ENCODE measurements around the gene KIAA1755.

The KIAA1755 gene

DNA sequence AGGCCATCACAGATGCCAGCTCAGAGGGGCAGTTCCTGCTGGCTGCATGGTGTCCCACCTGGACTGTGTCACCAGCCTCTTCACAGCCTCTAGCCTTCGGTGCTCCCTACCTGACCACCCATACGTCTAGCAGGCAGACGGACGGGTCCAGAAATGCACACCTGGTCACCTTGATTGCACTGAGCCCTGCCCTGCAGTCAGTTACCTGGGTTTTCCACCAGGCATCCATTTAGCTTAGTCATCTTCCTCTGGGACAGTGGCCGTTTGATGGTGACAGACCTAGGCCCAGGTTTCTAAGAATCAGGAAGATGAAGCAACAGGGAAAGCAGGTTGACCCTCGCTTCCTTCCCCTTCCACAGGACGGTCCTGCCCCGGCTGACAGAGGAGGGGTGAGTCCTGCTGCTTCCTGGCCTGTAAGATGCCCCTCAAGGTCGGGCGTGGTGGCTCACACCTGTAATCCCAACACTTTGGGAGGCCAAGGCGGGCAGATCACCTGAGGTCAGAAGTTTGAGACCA lies 33.6 kb upstream of the KIAA1755 start:
- H3K9ac ChIP-seq (ENCODE audit: low read length) = no peak overlapping the region
- H3F3A ChIP-seq (ENCODE audit: insufficient read depth) = no peaks in the 10 kb centered on the region
- no peaks in the 10 kb centered on the region for H3K9me2 ChIP-seq (replicated peaks; ENCODE audit: insufficient read depth, low read length)
- no peak overlapping the region for H3K4me2 ChIP-seq (ENCODE audit: low read depth, low read length, poor library complexity, severe bottlenecking)
- H3K9me3 ChIP-seq (ENCODE audit: insufficient read depth, low read length) = no peaks in the 10 kb centered on the region
- no peak overlapping the region for H3K4me3 ChIP-seq (ENCODE audit: insufficient read depth, low read length, poor library complexity, severe bottlenecking)
- TF ChIP-seq, protein P1, sequence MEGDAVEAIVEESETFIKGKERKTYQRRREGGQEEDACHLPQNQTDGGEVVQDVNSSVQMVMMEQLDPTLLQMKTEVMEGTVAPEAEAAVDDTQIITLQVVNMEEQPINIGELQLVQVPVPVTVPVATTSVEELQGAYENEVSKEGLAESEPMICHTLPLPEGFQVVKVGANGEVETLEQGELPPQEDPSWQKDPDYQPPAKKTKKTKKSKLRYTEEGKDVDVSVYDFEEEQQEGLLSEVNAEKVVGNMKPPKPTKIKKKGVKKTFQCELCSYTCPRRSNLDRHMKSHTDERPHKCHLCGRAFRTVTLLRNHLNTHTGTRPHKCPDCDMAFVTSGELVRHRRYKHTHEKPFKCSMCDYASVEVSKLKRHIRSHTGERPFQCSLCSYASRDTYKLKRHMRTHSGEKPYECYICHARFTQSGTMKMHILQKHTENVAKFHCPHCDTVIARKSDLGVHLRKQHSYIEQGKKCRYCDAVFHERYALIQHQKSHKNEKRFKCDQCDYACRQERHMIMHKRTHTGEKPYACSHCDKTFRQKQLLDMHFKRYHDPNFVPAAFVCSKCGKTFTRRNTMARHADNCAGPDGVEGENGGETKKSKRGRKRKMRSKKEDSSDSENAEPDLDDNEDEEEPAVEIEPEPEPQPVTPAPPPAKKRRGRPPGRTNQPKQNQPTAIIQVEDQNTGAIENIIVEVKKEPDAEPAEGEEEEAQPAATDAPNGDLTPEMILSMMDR (IDR thresholded peaks at IDR 0.05; ENCODE audit: insufficient read depth, low read length, poor library complexity, severe bottlenecking) = no peak
- no peak for TF ChIP-seq EZH2phosphoT487 (conservative IDR thresholded peaks at IDR 0.05; ENCODE audit: low read length)
- H3K79me2 ChIP-seq (ENCODE audit: insufficient read depth, low read length) = no peaks in the 10 kb centered on the region
- H3K36me3 ChIP-seq (ENCODE audit: low read length) = no peaks in the 10 kb centered on the region
- no peak overlapping the region for H2AFZ ChIP-seq (ENCODE audit: low read depth, low read length, severe bottlenecking)
- H3K27ac ChIP-seq (ENCODE audit: low read depth, low read length) = no peak overlapping the region
- no peaks in the 10 kb centered on the region for H3K27me3 ChIP-seq (ENCODE audit: low read length)
- no peaks in the 10 kb centered on the region for H4K20me1 ChIP-seq (ENCODE audit: low read depth, low read length)

DNA sequence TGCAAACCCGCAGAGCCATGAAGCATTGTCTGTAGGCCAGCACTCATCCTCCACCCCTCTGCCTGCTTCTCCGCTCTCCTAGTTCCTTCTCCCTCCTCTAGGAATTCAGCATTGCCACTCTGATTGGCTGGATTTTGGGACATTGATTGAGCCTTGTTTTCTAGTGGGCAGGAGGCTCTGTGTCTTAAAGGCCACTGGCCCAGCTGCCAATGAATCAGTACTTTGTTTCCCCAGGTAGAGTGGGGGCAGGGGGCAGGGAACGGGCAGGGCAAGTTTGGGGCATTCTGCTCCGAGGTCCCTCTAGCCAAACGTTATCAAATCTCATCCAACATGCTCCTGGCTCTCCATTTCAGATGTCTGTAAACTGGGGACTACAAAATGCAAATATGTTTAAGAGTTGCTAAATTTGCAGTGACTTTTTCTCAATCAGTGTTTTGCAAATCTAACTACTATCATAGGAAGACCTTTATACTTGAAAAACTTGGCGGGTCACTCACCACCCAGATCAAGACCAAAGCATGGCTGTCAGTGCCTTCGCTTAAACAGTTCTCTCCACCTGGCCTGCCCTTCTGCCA lies 33.0 kb upstream of the KIAA1755 start:
- Histone ChIP-seq H4K20me1 (ENCODE audit: low read depth, low read length) (no peaks in the 10 kb centered on the region), H3K9me3 (ENCODE audit: insufficient read depth, low read length) (no peaks in the 10 kb centered on the region), H3K79me2 (ENCODE audit: insufficient read depth, low read length) (no peaks in the 10 kb centered on the region), H3K4me3 (ENCODE audit: insufficient read depth, low read length, poor library complexity, severe bottlenecking) (no peak overlapping the region), H3K9me2 (replicated peaks; ENCODE audit: insufficient read depth, low read length) (no peaks in the 10 kb centered on the region), H3K9ac (ENCODE audit: low read length) (no peak overlapping the region), H3K27me3 (ENCODE audit: low read length) (no peaks in the 10 kb centered on the region), H3K4me2 (ENCODE audit: low read depth, low read length, poor library complexity, severe bottlenecking) (no peak overlapping the region), H3K27ac (ENCODE audit: low read depth, low read length) (no peak overlapping the region), H3K36me3 (ENCODE audit: low read length) (no peaks in the 10 kb centered on the region), H3F3A (ENCODE audit: insufficient read depth) (no peaks in the 10 kb centered on the region), H2AFZ (ENCODE audit: low read depth, low read length, severe bottlenecking) (no peak overlapping the region)
- TF ChIP-seq EZH2phosphoT487 (conservative IDR thresholded peaks at IDR 0.05; ENCODE audit: low read length) = no peak
- TF ChIP-seq, protein P1 (IDR thresholded peaks at IDR 0.05; ENCODE audit: insufficient read depth, low read length, poor library complexity, severe bottlenecking) = no peak

DNA sequence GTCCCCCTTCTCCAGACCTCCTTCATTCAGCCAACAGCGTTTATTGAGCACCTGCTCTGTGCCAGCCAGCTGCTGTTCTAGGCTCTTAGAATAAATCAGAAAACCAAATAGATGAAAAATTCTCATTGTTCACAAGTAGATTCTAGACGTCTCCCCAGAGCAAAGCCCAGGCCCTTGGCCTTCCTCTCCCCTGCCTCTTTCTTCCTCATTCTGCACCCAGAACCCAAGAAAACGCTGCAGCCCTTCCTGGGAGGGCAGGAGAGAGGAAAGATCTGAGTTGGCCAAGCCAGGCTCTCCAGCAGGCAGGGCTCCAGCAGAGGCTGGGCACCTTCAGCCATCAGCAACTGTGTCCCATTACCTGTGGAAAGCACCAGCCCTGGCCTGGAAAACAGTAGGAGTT lies 31.4 kb upstream of the KIAA1755 start:
- Histone ChIP-seq H3K27me3 (ENCODE audit: low read length) (no peaks in the 10 kb centered on the region), H3K4me3 (ENCODE audit: insufficient read depth, low read length, poor library complexity, severe bottlenecking) (no peak overlapping the region), H4K20me1 (ENCODE audit: low read depth, low read length) (no peaks in the 10 kb centered on the region), H3K36me3 (ENCODE audit: low read length) (no peaks in the 10 kb centered on the region), H3K9ac (ENCODE audit: low read length) (no peak overlapping the region), H3K4me2 (ENCODE audit: low read depth, low read length, poor library complexity, severe bottlenecking) (no peak overlapping the region), H3K9me2 (replicated peaks; ENCODE audit: insufficient read depth, low read length) (no peaks in the 10 kb centered on the region), H3K79me2 (ENCODE audit: insufficient read depth, low read length) (no peaks in the 10 kb centered on the region), H3K9me3 (ENCODE audit: insufficient read depth, low read length) (no peaks in the 10 kb centered on the region), H2AFZ (ENCODE audit: low read depth, low read length, severe bottlenecking) (no peak overlapping the region), H3F3A (ENCODE audit: insufficient read depth) (no peaks in the 10 kb centered on the region), H3K27ac (ENCODE audit: low read depth, low read length) (no peak overlapping the region)
- TF ChIP-seq EZH2phosphoT487 (conservative IDR thresholded peaks at IDR 0.05; ENCODE audit: low read length) = no peak
- TF ChIP-seq, protein P1 (IDR thresholded peaks at IDR 0.05; ENCODE audit: insufficient read depth, low read length, poor library complexity, severe bottlenecking) = no peak

Measured in SU-DHL-6 (cell line).